Stimulated activated CD8-positive, alpha-beta memory T cell treated with anti-CD3 and anti-CD28 coated beads, Interleukin-7, amount 100 ng/mL, for 4 hours (primary cell): Measurements from ENCODE around the gene PLCB4.

Experiments
- DNase-seq, 2 donors: peaks; one replicate each; pipeline ENCODE4 v3.0.0-alpha.2; 2020; ENCODE audit warnings: low read depth in 2 of 2

The PLCB4 gene

DNA sequence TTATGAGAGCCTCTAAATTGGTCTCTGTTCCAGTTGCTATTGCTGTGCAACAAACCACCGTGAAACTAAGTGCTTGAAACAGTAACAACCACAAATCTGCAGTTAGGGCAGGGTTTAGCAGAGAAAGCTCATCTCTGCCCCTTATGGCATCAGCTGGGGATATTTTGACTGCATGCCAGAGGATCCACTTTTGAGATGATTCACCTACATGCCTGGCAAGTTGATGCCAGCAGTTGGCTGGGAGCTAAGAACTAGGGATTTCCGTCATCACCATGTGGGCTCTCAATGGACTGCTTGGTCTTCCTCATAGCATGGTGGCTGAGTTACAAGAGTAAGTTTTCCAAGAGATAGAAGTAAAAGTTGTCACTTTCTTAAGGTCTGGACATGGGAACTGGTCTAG, 35.1 kb downstream of the PLCB4 start:
- no peak for DNase-seq

DNA sequence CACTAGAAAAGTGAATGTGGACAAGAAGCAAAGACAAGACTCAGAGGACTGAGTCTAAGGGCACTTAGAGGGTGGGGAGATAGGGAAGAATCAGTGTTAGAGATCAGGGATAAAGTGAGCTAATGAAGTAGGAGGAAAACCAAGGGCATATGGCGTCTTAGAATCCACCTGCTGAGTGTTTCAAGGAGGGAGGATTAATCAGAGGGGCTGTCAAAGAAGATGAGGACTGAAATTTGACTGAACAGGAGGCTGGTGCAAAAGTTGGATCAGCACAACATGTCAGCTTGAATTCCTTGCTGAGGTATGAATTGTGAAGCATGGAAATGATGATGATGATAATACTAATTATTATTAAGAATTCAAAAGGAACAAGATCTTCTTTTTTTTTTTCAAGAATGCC, 39.4 kb downstream of the PLCB4 start:
- no peak for DNase-seq

DNA sequence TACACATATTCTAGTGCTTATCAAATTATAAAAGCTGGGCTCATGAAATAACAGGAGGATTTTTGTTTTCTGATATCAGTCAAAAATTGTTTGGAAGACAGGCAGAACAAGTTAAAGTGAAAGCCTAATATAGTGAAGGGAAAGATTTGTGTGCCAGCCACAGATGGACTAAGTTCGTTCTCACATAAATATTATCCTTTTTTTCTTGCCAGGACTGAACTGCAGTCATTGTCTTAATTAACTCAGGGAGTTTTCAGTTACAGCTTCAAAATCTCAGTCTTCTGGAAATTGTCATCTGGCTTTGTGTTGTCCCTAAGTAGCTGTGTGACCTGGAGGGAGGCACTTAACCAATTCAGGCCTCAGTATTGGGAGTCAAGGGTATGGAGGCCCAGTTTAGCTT, 40.7 kb downstream of the PLCB4 start:
- no peak for DNase-seq

DNA sequence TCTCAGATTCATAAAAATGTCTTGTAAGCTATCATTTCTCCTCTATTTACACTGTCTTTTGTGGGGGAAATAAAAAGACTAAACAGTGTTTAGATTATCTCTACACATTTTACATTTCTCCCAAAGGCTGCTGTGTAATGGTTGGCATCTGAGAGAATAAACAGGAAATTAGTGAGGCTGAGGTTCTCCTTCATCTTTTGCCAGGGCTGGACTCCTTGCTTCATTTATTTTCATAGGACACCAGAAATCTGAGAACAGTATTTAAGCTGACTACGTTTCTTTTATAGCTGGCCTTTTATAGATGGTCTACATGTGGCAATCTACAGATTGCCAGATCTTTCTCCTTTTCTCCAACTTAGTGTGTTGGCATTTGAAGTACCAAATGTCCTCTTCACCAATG, 41.5 kb downstream of the PLCB4 start:
- DNase-seq = no peak

DNA sequence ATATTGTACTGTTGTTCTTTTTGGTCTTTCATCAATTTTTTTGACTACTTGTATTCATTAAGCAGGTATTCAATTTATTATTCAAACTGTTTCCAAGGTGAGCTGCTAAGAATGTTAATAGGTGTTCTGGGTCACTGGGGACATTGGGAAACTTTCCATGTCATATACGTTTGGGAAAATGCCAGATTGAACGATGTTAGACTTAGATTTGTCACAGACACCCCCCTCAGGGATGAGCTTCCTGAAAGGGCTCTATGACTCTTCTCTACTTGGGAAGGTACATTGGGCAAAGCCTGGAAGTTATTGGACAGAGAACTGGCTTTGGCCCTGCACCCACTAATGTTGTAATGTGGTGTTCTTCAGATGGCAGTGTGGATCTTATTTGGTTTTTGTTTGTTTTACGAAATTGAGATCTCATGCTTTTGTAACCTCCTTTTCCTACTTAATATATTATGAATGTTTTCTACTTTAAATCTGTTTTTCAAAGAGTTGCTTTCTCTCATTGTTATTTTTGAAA, 42.1 kb downstream of the PLCB4 start:
- DNase-seq = no peak

DNA sequence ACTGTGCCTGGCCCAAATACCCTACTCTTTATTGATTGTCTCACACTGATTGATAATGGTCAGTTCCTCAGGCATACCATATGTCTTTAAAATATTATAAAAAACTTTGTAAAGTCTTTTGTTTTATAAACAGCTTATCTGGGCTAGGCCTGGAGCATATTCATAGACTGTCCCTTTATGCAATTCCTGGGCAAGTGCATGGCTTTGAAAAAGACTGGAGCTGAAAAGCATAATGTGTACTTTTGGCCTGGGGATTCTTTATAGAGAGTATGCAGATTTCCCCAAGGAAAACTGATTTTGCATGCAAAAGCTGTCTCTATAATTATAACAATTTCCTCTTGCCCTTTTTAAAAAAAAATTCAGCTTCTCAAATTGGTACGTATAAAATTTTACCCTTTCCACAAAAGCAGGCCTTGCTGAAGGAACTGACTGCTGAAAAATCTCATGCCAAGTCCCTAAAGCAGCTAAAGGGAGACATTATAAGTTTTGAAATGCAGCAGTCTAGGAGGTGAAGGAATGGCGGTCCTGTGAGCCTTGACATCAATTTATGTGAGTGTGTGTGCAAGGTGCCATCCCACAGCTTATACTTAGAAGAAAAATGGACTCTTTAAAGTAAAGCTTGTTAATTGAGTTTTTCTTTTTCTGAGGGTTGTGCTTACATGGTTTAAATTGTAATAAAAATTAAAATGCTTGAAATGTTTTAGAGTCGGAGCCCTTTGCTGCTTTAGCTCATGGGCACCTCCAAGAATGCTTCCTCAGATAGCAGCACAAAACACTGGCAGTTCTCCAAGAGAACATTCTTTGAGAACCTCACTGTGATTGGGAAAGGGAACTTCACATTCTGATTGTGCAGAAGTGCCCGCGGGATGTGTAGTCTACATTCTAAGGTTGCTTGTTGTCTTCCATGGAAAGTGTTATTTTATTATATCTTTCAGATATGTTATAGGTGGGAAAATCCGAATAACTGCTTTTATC, 43.9 kb downstream of the PLCB4 start:
- DNase-seq = no peak

DNA sequence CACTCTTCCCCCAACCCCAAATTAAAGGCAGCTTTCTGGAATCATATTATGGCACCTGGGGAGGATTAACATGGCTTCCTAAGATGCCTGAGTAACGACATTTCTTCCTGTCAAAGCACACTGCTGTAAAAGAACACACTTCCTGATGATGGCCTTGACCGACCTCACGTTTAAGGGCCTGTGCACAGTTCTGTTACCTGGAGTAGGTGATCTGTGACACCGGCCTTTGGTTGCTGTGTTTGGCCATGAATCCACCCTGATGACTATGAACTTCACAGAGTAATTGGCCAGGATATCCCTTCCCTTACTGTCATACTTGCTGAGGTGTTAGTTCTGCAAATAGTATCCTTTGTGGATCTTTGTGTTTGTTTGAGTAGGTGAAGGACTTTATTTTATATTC, 45.8 kb downstream of the PLCB4 start:
- DNase-seq = no peak

DNA sequence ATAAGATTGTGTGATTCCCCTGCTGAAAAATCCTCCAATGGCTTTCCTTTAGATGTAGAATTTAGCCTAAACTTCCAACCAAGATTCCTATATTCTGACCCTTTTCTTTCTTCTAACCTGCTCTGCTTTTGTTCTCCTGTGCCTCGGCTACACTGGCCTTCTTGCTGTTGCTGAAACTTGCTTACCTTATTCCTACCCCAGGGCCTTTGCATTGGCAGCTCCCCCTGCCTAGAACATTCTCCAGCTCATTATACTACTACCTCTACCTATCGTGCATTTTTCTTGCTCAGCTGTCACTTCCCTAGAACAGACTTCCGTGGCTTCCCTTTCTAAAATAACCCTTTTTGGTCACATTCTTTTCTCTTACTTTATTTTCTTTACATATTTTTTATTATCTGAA, 48.7 kb downstream of the PLCB4 start:
- no peak for DNase-seq

DNA sequence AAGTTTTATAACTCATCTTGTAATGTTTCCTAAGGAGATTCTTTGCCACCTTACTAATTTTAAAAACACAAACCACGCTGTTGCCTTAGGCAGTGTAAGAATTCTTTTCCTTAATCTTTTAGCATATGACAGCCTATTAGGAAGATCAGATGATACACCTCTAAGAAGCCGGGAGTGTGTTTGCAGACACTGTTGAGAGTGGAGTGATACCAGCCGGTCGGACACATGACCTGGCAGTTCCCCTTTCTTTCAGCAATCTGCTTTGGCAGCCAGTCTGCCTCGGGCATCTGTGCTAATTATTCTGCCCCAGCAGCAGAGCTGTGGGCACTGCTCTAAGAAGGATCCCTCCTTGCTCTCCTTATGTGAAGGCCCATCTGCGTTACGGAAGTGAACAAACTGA, 50.9 kb downstream of the PLCB4 start:
- DNase-seq = no peak

DNA sequence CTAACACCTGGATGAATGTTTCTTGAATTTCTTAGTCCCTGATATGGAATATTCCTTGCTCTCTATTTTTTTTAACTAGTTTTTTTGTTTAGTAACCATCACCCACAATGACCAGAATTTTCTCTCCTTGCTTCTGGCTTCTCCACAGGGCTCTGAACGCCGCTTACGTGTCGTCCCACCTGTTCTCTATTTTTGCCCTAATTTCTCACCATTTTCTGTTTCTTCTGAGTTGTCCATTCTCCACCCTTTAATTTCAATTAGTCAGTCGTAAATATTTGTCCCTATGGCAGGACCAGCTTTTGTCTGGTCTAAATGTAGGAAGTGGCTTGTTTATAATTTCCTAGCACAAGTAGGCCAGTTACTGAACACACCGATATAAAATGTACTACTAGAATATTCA, 52.3 kb downstream of the PLCB4 start:
- DNase-seq = no peak

DNA sequence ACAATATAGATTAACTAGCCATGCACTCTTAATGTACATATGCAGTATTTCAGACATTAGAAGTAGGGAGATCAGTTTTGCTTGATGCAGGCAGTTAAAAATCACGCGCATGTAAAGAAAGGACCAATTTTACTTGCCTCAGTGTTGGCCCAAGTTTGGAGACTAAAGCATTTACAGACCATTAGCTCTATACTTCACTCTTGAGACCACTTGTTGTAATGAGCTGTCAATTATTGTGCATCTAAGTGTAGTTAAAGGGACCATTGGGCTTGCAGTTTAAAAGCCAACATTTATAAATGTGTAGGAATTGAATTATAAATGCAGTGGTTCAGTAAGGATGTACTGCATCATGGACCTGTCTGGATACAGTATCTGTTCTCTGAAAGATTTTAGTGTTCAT, 53.7 kb downstream of the PLCB4 start:
- DNase-seq = no peak

DNA sequence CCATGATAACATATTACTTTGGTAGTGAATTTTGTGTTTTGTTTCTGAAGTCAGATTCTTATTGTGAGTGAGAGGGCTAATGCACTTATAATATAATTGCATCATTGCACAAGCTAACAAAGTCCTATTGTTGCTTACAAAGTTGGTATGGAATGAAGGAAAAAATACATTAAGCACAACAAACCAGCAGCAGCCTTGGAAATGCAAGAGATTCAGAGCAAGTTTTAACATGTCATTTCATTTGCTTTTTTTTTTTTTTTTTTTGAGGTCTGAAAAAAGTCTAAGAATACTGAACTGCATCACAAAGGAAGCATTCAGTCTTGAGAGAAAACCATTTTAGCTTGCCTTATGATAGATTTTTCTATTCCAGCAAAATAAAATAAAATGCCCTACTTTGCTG, 57.6 kb downstream of the PLCB4 start:
- DNase-seq = no peak

DNA sequence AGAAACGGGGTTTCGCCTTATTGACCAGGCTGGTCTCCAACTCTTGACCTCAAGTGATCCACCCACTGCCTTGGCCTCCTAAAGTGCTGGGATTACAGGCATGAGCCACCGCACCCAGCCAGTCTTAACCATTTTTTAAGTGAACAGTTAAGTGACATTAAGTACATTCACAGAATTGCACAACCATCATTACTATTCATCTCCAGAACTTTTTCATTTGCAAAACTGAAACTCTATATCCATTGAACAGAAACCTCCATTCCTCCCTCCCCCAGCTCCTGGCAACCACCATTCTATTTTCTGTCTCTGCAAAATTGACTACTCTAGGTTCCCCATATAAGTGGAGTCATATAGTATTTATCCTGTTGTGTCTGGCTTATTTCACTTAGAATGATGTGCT, 59.7 kb downstream of the PLCB4 start:
- no peak for DNase-seq

DNA sequence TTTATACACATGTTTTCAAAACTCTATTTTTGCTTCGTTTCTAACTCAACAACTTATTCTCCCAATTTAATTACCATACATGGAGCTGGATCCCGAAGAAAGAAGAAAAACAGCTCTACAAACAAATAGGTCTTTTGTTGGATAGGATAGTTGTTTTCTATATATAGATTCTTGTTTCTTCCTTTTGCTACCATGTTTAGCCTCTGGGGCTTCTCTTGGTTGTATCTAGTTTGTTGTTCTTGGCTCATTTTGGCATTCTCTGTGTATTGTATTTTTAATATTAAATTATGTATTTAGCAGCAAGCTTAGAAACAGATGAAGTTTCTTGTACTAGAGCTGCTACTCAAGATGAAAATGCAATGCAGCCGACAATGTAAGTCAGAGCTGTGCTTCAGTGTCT, 60.9 kb downstream of the PLCB4 start:
- DNase-seq = no peak

DNA sequence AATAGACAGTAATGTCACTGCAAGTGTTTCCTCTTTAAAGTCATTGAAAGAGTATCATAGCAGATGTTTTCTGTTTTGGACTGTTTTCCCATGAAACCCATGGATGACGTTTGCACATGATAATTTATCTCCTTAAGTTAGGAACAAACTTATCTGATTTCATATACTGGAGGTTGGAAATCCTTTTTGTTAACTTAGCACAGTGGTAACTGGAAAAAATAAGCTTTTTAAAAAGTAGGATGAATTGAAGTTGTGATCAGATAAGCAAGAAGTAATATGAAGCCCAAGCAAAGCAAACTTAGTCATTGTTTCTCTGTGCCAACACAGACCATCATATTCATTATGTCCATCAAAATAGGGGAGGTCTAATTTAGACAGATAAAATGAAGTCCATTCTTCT, 61.6 kb downstream of the PLCB4 start:
- DNase-seq = no peak

DNA sequence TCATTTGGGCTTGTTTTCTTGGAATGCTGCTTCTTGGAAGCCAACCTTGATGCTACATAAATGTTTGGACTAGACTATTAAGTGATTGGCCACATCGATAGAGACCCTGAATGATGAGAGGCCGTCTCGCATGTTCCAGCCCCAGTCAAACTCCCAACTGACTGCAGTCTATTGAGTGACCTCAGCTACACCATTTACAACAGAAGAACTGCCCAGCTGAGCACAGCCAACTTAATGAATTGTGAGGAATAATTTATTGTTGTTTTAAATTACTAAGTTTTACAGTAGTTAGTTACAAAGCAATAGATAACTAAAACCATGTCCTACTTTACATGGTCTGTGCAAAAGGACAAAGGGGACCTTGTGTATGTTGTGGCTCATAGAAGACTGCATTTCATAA, 63.0 kb downstream of the PLCB4 start:
- no peak for DNase-seq

DNA sequence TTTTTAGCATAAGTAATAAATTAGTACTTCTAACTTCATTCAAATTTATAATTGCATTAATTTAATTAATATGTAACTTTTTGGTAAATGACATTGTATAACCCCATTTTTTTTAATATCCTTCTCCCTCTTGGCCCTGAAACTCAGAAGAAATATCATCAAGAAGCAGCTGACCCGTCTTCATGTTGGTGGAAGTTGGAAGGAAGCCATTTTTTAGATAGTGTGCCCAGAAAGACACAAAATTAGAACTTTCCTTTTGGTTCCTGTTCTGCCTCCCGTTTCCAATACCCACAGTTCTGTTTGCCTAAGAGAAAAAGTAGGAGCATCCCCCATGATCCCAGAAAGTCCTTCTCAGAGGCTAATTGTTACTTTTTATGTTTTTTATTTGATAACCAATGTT, 65.5 kb downstream of the PLCB4 start:
- no peak for DNase-seq

DNA sequence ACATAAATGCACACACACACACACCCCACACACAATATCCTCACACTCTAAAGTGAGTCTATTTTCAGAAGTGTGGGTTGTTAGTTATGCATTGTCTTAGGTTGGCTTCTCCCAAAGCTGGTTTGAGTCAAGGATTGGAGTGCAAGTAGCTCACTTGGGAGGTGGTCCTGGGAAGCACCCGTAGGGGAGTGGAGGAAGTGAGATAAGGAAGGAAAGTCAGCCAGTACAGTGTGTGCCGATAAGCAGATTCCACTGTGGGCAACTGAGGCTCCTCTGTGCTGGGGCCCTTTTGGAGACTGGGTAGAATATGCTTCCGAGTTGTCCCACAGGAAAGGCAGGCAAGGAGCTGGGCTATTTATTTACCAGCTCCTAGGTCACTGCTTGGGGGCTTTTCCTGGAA, 67.2 kb downstream of the PLCB4 start:
- no peak for DNase-seq

DNA sequence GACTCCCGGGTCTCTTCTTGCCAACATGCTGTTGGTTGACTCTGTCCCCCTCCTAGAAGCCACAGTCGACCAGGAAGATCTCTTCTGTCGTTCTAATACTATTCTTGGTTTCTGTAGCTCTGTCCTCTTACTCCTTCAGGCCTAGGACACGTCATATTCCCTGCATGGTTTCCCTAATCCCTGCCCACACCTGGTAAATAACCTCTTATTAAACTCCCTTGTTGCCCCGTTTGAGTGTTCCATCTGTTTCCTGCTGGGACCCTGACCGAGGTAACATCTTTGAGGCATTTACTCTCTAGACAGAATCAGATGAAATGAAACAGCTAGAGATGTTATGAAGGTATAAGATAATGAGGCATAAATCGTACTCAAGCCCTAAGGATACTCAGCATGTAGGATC, 68.1 kb downstream of the PLCB4 start:
- no peak for DNase-seq

DNA sequence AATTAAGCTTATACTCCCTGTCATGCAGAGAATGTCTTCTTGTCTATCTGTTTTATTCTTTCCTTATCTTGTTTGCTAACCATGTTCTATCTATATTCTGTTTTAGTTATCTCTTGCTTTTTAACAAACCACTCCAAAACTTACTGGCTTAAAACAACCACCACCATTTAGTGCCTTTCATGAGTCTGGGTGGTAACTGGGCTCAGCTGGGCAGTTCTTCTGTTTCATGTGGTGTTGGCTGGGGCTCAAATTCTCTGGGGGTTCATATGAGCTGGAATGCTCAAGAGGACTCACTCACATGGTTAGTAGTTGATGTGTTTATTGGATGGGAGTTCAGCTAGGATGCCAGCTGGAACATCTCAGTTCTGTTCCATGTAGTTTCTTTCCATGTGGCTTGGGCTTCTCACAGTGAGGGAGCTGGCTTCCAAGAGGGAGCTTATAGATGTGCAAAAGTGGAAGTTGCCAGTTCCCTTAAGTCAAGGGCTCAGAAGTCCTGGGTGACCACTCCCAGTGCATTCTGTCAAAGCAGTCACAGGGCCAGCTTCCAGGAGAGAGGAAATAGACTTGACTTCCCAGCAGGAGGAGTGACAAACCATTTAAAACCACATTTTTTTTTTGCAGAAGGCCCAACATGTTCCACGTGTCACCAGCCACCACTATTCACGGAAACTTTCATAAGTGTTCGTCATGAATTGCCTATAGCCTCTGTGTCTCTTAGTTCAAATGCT, 70.4 kb downstream of the PLCB4 start:
- no peak for DNase-seq

DNA sequence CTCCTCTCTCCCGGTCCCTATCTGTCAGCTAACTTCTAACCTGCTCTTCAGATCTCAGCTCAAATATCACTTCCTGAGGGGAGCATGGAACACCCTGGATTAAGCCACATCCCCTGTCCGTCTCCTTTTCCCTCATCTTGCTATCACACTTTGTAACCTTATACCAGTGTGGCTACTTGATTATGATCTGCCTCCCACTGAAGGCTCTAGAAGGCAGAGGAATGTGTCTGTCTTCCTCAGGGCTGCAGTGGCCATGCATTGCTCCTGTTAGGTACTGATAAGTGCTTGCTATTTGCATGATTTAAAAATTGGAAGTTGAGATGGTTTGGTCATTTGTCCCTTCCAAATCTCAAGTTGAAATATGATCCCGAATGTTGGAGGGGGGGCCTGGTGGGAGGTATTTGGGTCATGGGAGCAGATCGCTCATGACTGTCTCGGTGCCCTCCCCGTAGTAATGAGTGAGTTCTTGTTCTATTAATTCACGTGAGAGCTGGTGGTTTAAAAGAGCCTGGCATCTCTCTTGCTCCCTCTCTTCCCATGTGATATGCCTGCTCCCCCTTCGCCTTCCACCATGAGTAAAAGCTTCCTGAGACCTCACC, 71.4 kb downstream of the PLCB4 start:
- no peak for DNase-seq

DNA sequence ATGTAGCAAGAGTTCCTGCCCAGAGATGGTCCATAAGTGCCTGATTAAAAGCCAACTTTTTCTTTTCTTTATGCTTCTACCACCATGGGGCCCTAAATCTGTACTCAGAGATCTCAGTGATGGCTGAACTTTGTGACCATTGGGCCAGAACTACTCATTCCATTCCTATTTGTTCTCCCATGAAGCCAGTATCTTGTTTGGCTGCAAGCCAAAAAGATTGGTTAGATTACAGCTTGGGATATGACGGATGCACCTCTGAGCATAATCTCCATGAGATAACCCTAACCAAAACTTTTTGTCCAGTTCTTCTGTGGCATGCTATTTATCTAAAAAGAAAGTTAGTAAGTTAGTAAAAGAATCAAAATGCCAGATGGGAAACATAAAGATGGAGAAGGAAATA, 72.2 kb downstream of the PLCB4 start:
- DNase-seq = no peak

DNA sequence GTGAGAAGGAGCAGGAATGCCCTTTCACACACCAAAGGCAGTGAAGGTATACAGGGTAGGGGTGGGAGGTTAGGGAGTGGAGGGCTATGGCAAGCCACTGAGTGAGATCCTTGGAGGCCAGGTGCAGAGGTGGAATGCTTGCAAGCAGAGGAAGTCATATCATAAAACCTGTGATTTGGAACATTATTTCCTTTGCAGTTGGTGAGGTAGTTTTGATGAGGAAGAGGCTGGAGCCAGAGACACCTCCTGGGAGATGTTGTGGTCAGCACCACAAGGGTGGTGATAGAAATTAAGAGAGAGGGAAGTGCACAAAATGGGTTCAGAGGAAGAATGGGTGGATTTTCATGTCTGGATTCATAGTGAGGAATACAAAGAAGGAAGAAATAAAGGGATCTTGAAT, 73.0 kb downstream of the PLCB4 start:
- no peak for DNase-seq
